WI38 (cell line): Measurements from ENCODE around the gene DDRGK1.

ENCODE experiments used
- H3K4me3 ChIP-seq: 2 replicates; pipeline ENCODE4 v1.5.1; 2011; ENCODE audit warnings: low read depth, mild to moderate bottlenecking, control low read depth, low read length
- TF ChIP-seq, protein P1 (sequence below): IDR thresholded peaks from 2 replicates; pipeline ENCODE4 v1.5.1; 2012; ENCODE audit warnings: low read depth, mild to moderate bottlenecking, control low read depth, low read length

Gene DDRGK1

DNA sequence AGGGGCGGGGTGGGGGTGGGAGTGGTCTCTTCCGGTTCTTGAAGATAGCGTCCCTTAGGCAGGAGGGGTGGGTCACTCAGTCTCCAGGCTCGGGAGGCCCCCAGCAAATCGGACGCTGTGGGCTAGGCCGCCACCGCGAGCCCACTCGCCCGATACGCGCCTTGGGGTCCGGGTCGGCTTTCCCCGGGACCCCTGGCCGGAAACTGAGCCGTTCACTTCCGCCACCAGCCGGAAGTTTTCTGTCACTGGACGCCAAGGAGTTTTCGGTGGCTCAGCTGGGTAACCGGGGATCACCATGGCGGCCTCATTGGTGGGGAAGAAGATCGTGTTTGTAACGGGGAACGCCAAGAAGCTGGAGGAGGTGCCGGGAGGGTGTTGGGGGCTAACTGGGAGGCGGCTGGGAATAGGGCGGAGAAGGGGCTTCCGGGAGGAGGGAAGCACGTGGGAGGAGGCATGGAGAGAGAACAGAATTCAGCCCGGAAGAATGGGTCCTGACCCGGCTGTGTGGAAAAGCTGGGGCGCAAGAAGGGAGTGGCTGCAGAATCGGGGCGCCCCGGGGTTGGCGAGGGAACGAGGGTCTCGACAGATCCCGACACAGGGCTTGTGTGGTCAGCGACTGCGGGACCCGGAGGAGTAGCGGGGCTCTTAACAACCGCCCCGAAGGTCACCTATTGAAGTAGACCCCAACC lies 4.9 kb upstream of the DDRGK1 start, which contains the start of gene ITPA:
Gene ITPA (plus strand): TSS at position 242 of the 689 bp plus-strand sequence. CDS start 54 bp downstream, at position 296.
- H3K4me3 ChIP-seq: peak within 1 kb of the TSS; percentile 86
- TF ChIP-seq, protein P1, sequence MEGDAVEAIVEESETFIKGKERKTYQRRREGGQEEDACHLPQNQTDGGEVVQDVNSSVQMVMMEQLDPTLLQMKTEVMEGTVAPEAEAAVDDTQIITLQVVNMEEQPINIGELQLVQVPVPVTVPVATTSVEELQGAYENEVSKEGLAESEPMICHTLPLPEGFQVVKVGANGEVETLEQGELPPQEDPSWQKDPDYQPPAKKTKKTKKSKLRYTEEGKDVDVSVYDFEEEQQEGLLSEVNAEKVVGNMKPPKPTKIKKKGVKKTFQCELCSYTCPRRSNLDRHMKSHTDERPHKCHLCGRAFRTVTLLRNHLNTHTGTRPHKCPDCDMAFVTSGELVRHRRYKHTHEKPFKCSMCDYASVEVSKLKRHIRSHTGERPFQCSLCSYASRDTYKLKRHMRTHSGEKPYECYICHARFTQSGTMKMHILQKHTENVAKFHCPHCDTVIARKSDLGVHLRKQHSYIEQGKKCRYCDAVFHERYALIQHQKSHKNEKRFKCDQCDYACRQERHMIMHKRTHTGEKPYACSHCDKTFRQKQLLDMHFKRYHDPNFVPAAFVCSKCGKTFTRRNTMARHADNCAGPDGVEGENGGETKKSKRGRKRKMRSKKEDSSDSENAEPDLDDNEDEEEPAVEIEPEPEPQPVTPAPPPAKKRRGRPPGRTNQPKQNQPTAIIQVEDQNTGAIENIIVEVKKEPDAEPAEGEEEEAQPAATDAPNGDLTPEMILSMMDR: no peak

DNA sequence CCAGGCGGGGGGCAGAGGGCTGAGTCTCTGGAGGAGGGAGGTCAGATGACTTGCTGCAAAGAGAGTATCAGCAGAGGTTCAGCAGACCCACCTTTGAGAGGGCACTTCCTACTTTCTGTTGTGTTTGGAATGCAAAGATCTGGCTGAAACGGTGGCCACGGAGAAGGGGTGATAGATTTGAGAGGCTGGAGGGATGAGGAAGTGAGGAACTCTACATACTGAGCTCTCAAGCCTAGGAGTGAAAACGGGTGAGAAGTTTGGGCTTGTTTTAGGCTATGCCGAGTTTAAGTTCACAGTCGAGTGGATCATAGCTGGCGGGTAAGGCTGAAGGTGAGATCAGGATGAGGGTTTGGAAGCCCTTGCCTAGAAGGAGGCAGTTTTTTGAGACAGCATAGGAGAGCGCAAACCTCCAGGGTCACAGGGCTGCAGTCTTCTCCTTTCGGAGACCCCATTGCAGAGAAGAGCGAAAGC lies 4.3 kb upstream of the DDRGK1 start:
- TF ChIP-seq, protein P1: no peak
- H3K4me3 ChIP-seq: peak overlapping the region; percentile 86

DNA sequence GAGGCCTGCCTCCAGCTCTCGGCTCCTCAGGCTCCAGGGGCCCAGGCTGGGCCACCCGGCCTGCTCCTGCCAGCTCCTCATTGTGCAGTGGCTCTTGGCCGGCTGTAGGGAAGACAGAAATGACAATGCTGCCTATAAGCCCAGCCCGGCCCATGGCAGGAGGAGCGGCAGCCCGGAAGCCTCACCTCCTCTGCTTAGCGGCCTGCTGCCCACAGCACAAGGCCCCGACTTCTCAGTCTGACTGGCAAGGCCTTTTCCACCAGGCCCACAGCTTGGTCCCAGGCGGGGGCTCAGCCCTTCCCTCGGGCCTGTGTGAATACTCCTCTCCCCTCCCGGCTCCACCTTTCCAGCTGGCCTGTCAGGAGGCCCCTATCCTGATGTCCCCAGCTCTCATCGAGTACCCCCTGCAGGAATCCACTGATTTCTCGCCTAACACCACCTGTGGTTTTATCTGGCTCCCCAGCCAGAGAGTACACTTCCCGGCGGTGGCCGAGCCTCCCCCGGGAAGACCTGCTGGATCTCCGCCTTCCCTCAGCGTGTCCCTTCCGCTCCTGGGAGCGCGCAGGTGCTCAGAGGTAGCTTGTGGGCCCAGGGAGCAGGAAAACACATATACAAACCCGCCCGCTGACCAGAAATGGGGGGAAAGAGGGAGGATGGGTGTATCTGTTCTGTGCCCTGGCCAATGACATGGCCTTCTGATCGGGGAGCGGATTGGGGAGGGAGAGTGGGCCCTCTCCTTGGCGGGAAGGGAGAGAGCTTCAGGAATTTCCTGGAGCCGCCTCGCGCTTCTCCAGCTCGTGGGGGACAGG lies 963 bp downstream of the DDRGK1 start:
- TF ChIP-seq, protein P1: no peak
- H3K4me3 ChIP-seq: peak overlapping the region; percentile 73

DNA sequence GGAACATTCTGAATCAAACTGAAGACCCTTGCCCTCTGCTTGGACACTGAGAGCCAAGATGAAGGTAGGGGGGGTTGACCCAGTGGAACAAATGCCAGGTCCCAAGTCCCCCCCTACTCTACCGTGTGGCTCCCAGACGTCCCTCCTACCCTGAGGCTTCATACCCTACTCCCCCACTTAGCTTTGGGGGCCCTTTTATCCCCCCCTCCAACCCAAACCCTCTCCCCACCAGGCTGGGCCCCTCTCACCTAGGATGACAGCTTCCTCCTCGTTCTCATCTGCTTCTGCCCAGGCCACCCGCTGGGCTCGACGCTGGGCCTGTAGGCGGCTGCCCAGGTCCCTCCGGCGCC lies 1.5 kb downstream of the DDRGK1 start:
- peak overlapping the region; percentile 73 for H3K4me3 ChIP-seq
- TF ChIP-seq, protein P1: no peak

GRCh38 chr20:3199976-3200755 lies 4.3 kb downstream of the DDRGK1 start:
- TF ChIP-seq, protein P1: no peak
- H3K4me3 ChIP-seq: no peak overlapping the region

DNA sequence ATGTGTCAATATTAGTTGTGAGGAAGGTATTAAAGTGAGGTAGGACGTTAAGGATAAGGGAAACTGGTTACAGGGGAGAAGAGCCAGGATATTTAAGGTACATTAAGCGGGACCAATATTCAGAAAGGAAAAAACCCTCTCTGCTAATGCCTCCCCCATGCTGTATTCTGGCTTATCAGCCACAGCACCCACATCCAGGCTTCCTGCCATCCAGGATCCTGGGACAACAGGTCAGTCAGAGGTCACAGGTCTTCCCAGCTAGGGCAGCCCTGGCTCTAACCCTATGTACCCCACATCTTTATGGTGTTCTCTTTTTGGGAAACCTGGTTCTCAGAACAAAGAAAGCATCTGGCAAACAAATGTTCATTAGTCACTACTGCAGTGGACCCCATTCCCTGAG lies 5.3 kb downstream of the DDRGK1 start:
- no peak overlapping the region for H3K4me3 ChIP-seq
- TF ChIP-seq, protein P1: no peak
